NCI-H187 treated with DMSO at 0.1 percent for 48 hours (cell line): ENCODE measurements around the gene RASAL3.
"Not testable (repeated sequence)": the region's sequence is repeated elsewhere in the genome, so short reads cannot be mapped to it uniquely, and the experiment has no call there.

Source experiments
- DNase-seq: peaks from one replicate; lab custom pipeline; 2025; lab: John Stamatoyannopoulos, UW

Gene RASAL3

DNA sequence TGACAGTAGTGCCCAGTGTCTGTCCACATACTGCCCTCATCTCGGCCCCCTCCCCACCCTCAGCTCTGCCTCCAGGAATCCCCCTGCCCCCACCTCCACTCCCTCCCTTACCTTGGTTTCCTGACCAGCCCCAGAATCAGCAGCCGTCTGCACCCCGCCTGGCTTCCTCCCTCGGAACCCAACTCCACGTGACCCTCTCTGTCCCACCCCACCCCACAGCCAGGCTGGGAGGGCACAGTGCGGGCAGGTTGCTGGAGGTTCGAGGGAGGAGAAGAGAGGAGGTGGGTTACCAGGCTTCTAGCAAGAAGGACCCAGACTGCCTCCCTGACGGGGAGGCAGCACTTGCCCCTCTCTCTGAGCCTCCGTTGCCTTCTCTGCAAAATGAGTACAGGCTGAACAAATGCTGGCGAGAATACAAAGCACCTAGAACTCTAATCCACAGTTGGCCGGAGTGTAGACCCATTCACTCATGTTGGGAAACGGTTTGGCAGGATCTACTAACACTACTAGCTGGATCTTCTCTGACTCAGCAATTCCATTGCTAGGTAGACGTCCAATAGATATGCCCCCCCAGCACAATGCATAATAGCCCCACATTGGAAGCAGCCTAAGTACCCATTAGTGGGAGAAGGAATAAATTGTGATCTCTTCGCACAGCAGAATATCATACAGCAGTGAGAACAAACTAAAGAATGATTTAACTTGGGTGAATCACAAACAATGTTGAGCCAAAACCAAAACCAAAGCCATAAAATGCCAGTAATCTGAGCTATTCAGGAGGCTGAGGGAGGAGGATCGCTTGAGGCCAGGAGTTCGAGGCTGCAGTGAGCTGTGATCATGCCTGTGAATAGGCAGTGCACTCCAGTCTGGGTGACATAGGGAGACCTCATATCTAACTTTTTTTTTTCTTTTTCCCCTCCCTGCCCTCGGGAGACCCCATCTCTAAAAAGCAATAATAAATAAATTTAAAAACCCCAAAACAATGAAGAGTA, at the start of gene RASAL3:
RASAL3 (minus strand) TSS at position 151 of the 992 bp plus-strand sequence. CDS start 186 bp downstream, outside the sequence.
- no peak for DNase-seq

DNA sequence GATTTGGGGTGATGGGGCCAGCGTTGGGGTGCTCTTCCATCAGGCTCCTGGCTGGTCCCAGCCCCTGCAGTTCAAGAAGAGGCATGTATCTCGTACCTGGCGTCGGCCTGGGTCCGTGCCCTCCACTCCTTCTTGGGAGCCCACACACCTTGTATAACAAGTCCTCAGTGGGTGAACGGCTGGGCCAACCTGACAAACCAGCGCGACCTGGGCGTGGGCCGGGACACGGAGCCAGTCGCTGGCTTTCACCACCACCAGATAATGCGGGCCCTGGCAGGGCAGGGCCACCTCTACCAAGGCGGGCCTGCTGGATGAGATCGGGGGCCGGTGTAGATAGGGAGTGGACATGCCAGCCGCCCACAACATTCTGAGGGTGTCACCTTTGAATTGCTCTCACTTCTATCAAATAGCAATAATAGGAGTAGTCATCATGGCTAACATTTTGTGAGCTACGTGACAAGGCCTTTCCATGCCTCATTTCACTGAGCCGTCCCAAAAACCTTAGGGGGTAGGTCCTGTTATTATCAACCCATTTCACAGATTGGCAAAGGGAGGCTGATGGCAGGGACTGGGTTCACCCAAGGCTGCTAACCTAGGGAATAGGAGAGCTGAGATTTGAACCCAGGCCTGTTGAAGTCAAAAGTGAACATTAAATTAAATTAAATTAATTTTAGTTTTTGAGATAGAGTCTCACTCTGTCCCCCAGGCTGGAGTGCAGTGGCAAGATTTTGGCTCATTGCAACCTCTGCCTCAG, 47.5 kb upstream of the RASAL3 start:
- DNase-seq: no peak

DNA sequence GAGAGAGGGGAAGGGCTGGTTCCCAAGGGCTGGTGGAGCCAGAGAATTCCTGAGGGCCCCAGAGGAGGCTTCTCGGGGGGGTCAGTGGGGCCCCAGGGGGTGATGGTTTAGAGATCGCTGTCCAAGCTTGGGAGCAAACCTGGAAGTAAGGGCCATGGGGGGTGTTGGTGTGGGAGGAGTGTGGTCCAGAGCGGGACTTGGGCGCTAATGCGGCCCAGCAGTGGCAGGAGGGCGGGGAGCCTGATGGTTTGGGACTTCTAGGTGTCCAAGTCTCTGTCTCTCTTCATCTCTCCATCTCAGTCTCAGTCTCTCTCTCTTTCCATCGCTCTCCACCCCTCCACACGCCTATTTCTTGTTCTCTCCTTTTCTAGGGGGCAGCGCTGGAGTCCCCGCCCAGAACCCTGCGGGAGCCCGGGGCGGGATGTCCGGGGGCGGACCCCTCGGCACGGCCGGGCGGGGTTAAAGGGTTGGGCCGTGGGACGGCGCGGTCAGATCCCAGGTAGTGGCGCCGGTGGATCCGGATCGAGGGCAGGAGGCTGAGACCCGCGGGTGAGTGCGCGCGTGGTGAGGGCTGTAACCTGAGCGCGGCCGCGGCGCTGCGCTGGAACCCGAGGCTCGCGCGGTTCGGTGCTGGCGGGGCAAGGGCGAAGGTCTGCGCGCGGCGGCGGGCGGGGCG, 43.8 kb upstream of the RASAL3 start, which contains the start of gene CYP4F22:
CYP4F22 (plus strand) TSS at position 491 of the 676 bp plus-strand sequence. CDS start 16,812 bp downstream, outside the sequence.
- DNase-seq: no peak

DNA sequence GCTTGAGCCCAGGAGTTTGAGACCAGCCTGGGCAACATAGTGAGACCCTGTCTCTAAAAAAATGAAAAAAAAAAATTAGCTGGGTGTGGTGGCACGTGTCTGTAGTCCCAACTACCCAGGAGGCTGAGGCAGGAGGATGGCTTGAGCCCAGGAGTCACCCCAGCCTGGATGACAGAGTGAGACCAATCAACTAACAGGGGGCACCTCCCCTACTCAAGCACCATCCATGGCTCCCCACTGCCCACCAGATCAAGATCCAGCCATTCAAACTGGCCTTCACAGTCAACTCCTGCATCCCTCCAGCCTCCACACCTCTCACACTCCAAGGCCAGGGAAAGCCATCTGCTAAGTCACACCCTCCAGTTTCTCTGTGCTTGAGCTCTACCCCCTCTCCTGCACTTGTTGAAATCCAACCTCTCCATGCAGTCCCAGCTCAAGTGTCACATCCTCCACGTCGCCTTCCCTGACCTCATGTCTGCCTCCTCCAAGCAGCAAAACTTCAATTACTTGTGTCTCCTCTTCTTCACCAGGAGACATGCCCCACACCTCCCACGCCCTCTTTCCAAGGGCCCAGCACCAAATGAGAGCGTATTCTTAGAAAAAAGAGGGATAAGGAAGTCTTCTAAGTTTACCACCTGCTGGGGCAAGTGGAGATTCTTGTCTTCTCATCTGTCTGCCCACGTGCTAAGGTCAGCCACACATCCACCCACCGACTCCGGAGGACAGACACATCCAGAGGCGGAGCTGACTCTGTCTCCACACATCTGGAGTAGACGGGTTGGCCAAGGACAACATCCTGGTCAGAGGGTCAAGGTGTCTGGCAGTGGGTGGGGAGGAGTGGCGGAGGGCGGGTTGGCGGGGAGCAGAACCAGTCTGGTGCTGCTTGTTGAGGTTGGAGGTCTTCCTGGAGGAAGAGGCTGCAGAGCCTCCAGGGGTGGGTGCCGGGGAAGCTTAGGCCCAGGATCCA, 43.0 kb upstream of the RASAL3 start:
- DNase-seq: no peak

- no peak for DNase-seq
These were observed 41.8 kb upstream of the RASAL3 start for GRCh38 chr19:15506074-15506571.

DNA sequence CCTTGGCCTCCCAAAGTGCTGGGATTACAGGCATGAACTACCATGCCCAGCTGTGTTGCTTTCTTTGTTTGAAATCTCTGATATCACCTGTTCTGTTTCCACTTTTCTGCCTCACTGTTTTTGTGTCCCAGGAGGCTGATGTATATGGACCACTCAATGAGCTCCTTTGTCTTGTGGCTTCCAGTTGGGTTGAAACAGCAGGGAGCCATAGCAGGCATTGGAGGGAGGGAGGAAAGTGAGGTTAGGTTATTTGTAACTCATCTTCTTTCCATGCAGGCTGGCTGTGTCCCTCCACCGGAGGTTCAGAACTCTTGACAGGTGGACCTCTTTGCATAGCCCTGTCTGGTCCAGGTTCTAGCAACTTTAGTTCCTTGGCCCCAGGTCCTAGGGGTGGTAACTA, 37.9 kb upstream of the RASAL3 start:
- DNase-seq: no peak

GRCh38 chr19:15501596-15501995, 37.3 kb upstream of the RASAL3 start:
- DNase-seq: no peak

- DNase-seq: no peak
These were observed 34.6 kb upstream of the RASAL3 start for GRCh38 chr19:15498910-15499309.

DNA sequence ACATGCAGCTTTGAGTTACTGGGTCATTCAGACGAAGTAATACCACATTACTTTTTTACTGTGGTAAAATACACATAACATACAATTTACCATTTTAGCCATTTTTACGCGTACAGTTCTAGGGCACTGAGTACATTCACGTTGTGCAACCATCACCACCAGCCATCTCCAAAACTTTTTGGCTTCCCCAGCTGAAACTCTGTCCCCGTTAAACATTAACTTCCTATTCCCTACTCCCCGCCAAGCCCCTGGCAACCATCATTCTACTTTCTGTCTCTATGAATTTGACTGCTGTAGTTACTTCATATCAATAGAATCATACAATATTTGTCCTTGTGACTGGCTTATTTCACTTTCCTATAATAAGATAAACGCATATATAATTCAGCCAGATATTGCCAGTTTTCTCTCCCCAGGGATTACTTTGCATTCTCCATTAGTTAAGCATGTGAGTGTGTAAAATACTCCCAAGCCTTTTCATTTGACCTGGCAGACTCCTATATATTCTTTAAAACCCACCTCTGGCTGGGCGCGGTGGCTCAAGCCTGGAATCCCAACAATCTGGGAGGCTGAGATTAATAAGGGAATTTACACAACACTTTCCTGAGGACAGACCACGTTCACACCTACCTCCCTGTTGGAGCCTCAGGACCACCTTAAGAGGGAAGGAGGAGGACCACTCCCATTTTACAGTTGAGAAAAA, 34.0 kb upstream of the RASAL3 start:
- no peak for DNase-seq

GRCh38 chr19:15495151-15495550, 30.8 kb upstream of the RASAL3 start:
- no peak for DNase-seq

DNA sequence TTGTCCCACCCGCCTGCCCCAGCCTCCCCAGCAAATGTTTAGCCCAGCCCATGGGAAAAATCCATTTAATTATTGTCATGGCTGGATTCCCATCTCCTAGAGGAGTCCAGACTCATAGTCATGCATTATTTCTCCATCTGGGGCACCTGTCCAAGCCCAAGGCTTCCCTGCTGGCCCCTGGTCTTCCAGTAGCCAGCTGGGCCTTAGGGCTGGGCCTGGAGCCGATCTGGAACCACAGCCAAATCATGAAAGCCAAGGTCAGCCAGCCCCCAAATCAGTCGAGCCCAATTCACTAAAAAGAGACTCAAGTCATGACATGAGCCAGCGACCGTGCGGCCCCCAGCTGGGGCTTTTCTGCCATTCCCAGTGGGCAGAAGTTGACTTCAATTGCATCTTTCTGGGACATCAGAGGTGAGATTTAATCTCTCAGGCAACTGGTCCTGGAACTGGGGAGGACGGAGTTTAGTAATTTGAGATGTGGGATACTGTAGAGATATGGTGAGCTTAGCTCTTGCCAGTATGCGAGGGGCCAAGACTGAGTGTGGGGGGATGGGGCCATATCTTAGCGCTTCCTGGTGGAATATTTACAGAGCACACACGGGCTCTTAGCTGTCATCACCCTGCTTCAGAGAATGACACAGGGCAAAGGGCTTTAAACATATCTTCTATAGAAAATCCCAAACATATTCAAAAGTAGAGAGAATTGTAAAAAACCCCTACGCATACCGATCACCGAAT, 24.3 kb upstream of the RASAL3 start:
- no peak for DNase-seq

- DNase-seq: no peak
These were observed 22.7 kb upstream of the RASAL3 start for GRCh38 chr19:15487038-15487437.

DNA sequence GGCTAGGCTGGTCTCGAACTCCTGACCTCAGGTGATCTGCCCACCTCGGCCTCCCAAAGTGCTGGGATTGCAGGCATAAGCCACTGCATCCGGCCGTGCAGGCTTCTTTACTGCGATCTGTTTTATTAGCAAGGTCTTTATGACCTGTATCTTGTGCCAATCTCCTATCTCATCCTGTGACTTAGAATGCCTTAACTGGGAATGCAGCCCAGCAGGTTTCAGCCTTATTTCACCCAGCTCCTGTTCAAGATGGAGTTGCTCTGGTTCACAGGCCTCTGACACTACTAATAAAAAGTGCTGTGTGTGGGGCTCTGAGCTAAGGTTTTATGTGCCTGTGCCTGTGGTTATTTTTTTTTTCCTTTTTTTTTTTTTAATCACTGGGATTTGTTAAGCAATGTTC, 21.4 kb upstream of the RASAL3 start:
- not testable (repeated sequence) for DNase-seq

GRCh38 chr19:15480996-15481395, 16.7 kb upstream of the RASAL3 start:
- not testable (repeated sequence) for DNase-seq

DNA sequence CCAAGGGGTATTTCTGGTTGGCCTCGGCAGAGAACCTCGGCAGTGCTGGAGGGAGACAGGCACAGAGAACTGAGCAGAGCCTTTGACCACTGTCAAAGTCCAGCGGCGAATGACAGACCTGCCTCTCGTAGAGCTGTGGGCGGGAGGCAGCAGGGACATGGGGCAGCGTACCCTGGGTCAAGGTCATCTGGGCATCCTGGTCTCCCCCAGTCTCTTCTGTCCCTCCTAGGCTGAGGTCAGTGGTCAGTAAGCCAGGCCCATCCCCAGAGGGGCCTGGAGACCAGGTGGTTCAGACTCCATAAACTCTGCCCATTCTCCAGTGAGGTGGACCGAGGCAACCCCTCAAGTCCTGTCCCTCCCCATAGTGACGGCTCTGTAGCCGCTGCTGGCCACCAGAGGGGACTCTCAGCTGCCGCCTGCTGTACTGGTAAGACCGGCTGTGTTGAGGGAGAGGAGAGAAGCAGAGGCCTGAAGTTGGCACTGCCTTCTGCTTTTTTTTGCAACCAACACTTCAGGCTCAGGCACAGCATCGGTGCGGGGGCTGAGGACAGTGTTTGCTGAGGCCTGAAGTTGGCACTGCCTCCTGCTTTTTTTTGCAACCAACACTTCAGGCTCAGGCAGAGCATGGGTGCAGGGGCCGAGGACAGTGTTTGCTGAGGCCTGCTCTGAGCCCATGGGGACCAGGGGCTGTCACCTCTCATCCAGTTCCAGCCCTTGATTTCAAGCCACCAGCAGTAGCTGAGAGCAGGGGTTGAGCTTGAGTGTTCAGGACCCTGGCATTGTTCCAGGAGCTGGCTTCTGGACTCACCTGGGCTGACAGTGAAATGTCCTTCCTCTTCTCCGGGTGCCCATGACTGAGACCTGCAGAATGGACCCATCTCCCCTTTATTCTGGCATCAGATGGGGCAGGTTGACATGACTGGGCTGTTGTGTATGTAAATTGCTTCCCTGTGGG, 15.3 kb upstream of the RASAL3 start, which contains the start of gene PGLYRP2:
PGLYRP2 (minus strand) TSS at position 111 of the 955 bp plus-strand sequence. CDS start 130 bp downstream, outside the sequence.
- DNase-seq: no peak

DNA sequence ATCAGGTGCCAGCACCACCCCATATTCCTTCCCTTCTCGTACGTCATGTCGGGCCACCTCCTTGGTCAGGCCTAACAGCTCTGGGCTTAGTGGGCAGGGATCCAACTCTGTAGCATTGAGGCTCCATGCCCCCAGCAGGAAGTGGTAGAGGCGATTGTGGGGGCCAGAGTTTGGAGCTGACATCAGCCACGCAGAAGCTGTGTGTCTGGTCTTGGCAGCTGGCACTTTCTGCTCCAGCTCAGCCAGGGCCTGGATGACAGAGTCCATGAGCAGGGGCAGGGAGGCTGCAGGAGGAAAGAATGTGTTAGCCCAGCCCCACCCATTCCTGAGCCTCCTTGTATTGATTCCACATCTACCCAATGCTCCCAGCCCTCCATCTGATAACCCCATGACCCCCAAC, 12.0 kb upstream of the RASAL3 start:
- no peak for DNase-seq

DNA sequence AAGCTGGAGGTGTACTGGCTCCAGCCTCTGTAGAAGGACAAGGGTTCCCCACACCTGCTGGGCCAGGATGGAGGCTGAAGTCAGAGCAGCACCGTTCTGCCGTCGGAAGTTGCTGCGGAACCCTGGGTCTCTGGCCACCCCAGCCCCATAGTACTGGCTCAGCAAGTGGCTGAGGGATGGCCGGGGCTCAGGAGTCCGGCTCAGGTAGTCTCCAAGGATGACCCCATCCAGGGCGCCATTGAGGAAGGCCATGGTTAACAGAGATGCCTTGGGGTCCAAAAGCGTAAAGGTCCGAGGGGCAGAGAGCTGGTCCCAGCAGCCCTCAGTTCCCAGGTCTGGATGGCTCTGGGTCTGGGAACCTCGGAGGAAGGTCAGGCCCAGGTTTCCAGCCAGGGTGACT, 11.3 kb upstream of the RASAL3 start:
- DNase-seq: no peak

DNA sequence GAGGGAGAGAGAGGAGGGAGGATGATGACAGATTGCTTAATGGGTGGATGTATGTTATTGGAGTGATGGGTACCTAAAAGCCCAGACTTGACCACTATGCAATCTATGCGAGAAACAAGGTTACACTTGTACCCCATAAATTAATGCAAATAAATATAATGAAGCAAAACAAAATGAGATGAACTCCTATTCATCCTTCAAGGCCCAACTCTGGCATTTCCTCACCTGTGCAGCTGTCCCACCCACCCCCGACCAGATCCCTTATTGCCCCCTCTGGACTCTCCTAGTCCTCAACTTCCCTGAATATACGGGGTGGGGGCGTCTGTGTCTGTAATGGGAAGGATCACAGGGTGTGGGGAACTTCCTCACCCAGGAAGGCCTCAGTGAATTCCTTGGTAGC, 10.8 kb upstream of the RASAL3 start:
- DNase-seq: no peak
